ENCODE data around the gene ILDR2.
A peak's percentile ranks its signal among the peaks of the same experiment; 100 is the strongest.

Gene ILDR2

GRCh38 chr1:166905136-166905535 is 70.2 kb downstream of the ILDR2 start:
- H3K4me3 ChIP-seq (ENCODE audit: control insufficient read depth, low read depth, low read length), result no peak overlapping the region
- TF ChIP-seq, protein P1, sequence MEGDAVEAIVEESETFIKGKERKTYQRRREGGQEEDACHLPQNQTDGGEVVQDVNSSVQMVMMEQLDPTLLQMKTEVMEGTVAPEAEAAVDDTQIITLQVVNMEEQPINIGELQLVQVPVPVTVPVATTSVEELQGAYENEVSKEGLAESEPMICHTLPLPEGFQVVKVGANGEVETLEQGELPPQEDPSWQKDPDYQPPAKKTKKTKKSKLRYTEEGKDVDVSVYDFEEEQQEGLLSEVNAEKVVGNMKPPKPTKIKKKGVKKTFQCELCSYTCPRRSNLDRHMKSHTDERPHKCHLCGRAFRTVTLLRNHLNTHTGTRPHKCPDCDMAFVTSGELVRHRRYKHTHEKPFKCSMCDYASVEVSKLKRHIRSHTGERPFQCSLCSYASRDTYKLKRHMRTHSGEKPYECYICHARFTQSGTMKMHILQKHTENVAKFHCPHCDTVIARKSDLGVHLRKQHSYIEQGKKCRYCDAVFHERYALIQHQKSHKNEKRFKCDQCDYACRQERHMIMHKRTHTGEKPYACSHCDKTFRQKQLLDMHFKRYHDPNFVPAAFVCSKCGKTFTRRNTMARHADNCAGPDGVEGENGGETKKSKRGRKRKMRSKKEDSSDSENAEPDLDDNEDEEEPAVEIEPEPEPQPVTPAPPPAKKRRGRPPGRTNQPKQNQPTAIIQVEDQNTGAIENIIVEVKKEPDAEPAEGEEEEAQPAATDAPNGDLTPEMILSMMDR (IDR thresholded peaks at IDR 0.05; ENCODE audit: control insufficient read depth, insufficient read depth, low read depth, low read length, missing control alignments), result no peak
- DNase-seq (ENCODE audit: low read depth), result peak; percentile 17

DNA sequence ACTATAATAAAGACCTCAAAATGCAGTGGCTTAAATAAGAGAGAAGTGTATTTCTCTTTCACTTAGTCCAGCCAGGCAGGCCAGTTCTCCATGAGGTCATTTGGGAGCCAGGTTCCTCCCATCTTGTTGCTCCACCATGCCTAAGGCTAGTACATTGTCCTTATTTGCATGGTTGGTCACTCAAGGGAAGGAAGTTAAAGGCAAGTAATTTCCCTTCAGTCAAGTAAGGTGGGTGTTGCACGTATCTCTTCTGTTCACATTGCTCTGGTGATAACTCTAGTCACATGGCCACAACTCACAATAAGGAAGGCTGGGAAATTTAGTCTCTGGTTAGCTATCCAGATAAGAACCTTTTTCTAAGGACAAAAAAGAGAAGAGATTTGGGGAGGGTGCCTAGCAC is 72.1 kb downstream of the ILDR2 start:
- TF ChIP-seq, protein P1 (IDR thresholded peaks at IDR 0.05; ENCODE audit: control insufficient read depth, insufficient read depth, low read depth, low read length, missing control alignments), result no peak
- DNase-seq (ENCODE audit: low read depth), result no peak
- H3K4me3 ChIP-seq (ENCODE audit: control insufficient read depth, low read depth, low read length), result no peak overlapping the region

DNA sequence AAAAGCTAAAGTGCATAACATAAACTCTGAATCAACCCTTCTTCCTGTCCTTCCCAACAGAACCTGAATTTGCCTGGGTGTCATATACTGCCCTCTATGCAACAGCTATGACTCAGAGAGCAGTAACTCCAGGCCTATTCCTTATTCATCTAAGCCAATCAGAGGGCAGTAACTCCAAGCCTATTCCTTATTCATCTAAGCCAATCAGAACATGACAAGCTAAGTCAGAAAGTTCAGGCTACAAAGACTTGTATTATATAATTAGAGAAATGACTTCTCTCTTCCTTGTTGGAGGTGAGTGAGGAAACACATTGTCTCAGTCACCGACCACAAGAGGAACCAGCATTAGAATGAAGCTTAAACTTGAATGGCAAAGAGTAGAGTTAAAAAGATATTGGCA is 73.1 kb downstream of the ILDR2 start:
- TF ChIP-seq, protein P1 (IDR thresholded peaks at IDR 0.05; ENCODE audit: control insufficient read depth, insufficient read depth, low read depth, low read length, missing control alignments), result no peak
- no peak overlapping the region for H3K4me3 ChIP-seq (ENCODE audit: control insufficient read depth, low read depth, low read length)
- DNase-seq (ENCODE audit: low read depth), result peak; percentile 2

- TF ChIP-seq, protein P1 (IDR thresholded peaks at IDR 0.05; ENCODE audit: control insufficient read depth, insufficient read depth, low read depth, low read length, missing control alignments), result no peak
- no peak for DNase-seq (ENCODE audit: low read depth)
- no peak overlapping the region for H3K4me3 ChIP-seq (ENCODE audit: control insufficient read depth, low read depth, low read length)
Measured at GRCh38 chr1:166900987-166901386, 74.4 kb downstream of the ILDR2 start.

DNA sequence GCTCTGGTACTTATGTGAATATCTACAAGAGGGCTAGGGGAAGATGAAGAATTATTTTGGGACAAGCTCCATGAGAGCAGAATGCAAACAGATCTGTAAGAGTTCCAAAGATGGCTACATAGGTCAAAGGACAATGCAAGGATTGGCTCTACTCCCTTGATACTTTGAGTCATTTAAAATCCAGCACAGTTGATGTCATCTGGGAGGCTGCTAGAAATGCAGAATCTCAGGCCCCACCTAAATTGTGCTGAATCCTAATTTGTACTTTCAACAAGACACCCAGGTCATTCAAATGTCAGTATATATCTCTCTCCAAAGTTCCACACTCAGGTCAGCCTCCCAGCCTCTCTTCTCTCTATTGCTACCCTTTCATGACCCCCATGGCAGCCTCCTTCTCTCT is 75.6 kb downstream of the ILDR2 start:
- DNase-seq (ENCODE audit: low read depth), result no peak

GRCh38 chr1:166895766-166896165 is 79.6 kb downstream of the ILDR2 start:
- no peak overlapping the region for H3K4me3 ChIP-seq (ENCODE audit: control insufficient read depth, low read depth, low read length)
- no peak for DNase-seq (ENCODE audit: low read depth)
- TF ChIP-seq, protein P1 (IDR thresholded peaks at IDR 0.05; ENCODE audit: control insufficient read depth, insufficient read depth, low read depth, low read length, missing control alignments), result no peak

More for the DNA sequence above, 75.6 kb downstream of the ILDR2 start:
- TF ChIP-seq, protein P1 (IDR thresholded peaks at IDR 0.05; ENCODE audit: control insufficient read depth, insufficient read depth, low read depth, low read length, missing control alignments), result no peak
- no peak overlapping the region for H3K4me3 ChIP-seq (ENCODE audit: control insufficient read depth, low read depth, low read length)

DNA sequence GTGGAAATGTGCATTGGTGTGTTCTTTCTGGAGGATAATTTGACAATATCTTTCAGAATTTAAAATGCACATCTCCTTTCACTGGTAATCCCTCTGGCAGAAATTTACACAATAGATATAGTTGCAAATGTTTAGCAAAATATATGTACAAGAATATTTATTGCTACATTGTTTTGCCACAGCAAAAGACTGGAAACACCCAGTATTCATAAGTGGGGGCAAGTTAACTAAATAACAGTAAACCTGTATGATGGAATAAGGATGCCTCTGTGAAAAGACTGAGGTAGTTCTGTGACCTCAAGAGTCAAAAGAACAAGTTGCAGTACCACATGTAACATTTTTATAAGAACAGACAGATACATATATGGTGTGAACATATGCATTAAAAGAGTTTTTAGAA is 85.6 kb downstream of the ILDR2 start:
- TF ChIP-seq, protein P1 (IDR thresholded peaks at IDR 0.05; ENCODE audit: control insufficient read depth, insufficient read depth, low read depth, low read length, missing control alignments), result no peak
- DNase-seq (ENCODE audit: low read depth), result no peak
- H3K4me3 ChIP-seq (ENCODE audit: control insufficient read depth, low read depth, low read length), result no peak overlapping the region

Measured in AG09309 (cell line).